WERI-Rb-1 (cell line): ENCODE results near the gene CNOT10.
"Not testable (repeated sequence)": the region's sequence is repeated elsewhere in the genome, so short reads cannot be mapped to it uniquely, and the experiment has no call there.

Experiments used
- DNase-seq: peaks from one replicate; pipeline ENCODE4 v3.0.0-alpha.2; 2020
- H3K27ac ChIP-seq: fragments of 250-450 bp; sonication (Bioruptor Pico); 2 replicates; pipeline ENCODE4 v1.5.1; 2020; ENCODE audit warnings: mild to moderate bottlenecking, moderate library complexity
- H3K27me3 ChIP-seq: fragments of 250-450 bp; sonication (Bioruptor Pico); 2 replicates; pipeline ENCODE4 v1.5.1; 2021; ENCODE audit warnings: mild to moderate bottlenecking, low read depth, moderate library complexity; ENCODE audit not compliant: insufficient read depth, severe bottlenecking
- H3K36me3 ChIP-seq: fragments of 250-450 bp; sonication (Bioruptor Pico); 2 replicates; pipeline ENCODE4 v1.5.1; 2020; ENCODE audit warnings: mild to moderate bottlenecking, moderate library complexity
- H3K4me3 ChIP-seq: 2 replicates; pipeline ENCODE4 v1.5.1; 2011; ENCODE audit warnings: low read depth, mild to moderate bottlenecking, control low read depth, low read length
- H3K9me3 ChIP-seq: fragments of 250-450 bp; sonication (Bioruptor Pico); 2 replicates; pipeline ENCODE4 v1.5.1; 2021; ENCODE audit warnings: mild to moderate bottlenecking, moderate library complexity; ENCODE audit not compliant: severe bottlenecking
- CTCF ChIP-seq: IDR thresholded peaks from 2 replicates; pipeline ENCODE4 v1.5.1; 2011; ENCODE audit warnings: low read depth, mild to moderate bottlenecking, control low read depth, inconsistent platforms, low read length

The CNOT10 gene

DNA sequence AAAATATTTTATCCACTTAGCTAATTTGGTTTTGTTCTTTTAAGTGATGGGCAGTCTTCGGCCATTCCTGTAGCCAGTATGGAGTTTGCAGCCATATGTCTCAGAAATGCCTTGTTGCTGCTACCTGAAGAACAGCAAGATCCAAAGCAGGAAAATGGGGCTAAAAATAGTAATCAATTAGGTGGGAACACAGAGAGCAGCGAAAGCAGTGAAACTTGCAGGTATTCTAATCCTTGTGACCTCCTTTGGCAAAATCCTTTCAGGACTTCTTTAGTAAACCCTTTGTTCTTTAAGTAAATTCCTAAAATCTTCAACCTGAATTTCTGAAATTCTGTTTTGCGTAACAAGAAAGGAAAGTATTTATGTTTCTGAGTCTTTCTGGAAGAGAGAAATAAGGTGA lies 49.8 kb downstream of the CNOT10 start:
- Histone ChIP-seq H3K27ac (no peak overlapping the region), H3K36me3 (peaks cover 63% of the 10 kb centered on the region), H3K4me3 (no peak overlapping the region), H3K27me3 (no peaks in the 10 kb centered on the region), H3K9me3 (no peaks in the 10 kb centered on the region)
- DNase-seq = no peak
- no peak for TF ChIP-seq CTCF

- H3K4me3 ChIP-seq, H3K27ac ChIP-seq, DNase-seq, H3K27me3 ChIP-seq, H3K9me3 ChIP-seq: not testable (repeated sequence)
- peaks cover 37% of the 10 kb centered on the region for H3K36me3 ChIP-seq
Observed at GRCh38 chr3:32743470-32743869, 58.5 kb downstream of the CNOT10 start.

- Histone ChIP-seq H3K4me3 (no peak overlapping the region), H3K27me3 (no peaks in the 10 kb centered on the region), H3K9me3 (no peaks in the 10 kb centered on the region), H3K27ac (no peak overlapping the region), H3K36me3 (peaks cover 36% of the 10 kb centered on the region)
- no peak for TF ChIP-seq CTCF
- no peak for DNase-seq
Observed at GRCh38 chr3:32743934-32744333, 58.9 kb downstream of the CNOT10 start.

DNA sequence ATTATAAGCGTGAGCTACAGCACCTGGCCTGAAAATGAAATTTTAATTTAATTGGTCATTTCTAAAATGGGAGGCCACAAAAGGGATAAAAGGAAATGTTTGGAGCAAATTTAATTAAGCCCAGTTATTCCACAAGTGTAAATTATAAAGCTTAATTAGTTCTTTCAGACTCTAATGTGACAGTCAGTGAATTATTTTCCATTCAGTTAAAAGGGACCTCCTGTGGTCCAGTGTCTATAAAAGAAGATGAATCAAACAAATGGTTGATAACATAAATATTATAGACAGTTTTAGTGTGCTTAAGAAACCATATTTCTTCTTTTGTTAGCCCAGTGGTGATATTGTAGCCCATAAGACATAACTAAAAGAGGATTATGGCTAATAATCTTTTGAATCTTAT lies 66.4 kb downstream of the CNOT10 start:
- DNase-seq = no peak
- Histone ChIP-seq H3K27ac (no peak overlapping the region), H3K4me3 (no peak overlapping the region), H3K27me3 (no peaks in the 10 kb centered on the region), H3K36me3 (peaks cover 7% of the 10 kb centered on the region), H3K9me3 (no peaks in the 10 kb centered on the region)
- no peak for TF ChIP-seq CTCF

DNA sequence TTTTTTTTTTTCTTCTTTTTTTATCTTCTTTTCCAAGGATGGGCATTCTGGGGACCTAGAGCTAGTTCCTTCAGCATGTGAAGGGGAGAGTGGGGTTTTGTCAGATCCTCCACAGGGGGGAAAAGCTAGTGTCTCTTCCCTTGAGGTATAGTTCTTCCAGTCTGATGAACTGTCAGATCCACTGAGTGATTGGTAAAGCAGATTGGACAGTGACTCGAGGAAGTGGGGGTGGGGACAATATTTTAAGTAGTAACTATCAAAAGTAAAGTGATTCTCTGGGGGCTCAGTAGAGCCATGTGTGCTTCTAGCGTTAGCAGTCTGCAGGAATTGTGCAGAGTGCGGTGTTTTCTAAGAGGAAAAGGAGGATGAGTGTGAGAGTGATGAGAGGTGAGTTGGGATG lies 70.8 kb downstream of the CNOT10 start:
- Histone ChIP-seq H3K27me3 (no peaks in the 10 kb centered on the region), H3K4me3 (no peak overlapping the region), H3K27ac (no peak overlapping the region), H3K9me3 (no peaks in the 10 kb centered on the region), H3K36me3 (peaks cover 10% of the 10 kb centered on the region)
- TF ChIP-seq CTCF = no peak
- DNase-seq = no peak

- H3K9me3 ChIP-seq = no peaks in the 10 kb centered on the region
- no peak for TF ChIP-seq CTCF
- no peak overlapping the region for H3K4me3 ChIP-seq
- no peaks in the 10 kb centered on the region for H3K27me3 ChIP-seq
- H3K36me3 ChIP-seq = peaks cover 9% of the 10 kb centered on the region
- no peak overlapping the region for H3K27ac ChIP-seq
- DNase-seq = no peak
Observed at GRCh38 chr3:32757618-32758374, 72.8 kb downstream of the CNOT10 start.
